HG03439 (cell line): ENCODE measurements around the gene CYP17A1.
"Not testable (repeated sequence)": the region's sequence is repeated elsewhere in the genome, so short reads cannot be mapped to it uniquely, and the experiment has no call there.

Experiments used
- ATAC-seq: cut with Tn5 transposase; IDR thresholded peaks from one replicate; pipeline ENCODE4 v1.9.1; 2021; ENCODE audit warnings: mild to moderate bottlenecking, moderate library complexity; ENCODE audit not compliant: unreplicated experiment

The CYP17A1 gene

GRCh38 chr10:102838276-102838927, 1.2 kb upstream of the CYP17A1 start:
- ATAC-seq: not testable (repeated sequence)

- no peak for ATAC-seq
These were observed 2.2 kb downstream of the CYP17A1 start for GRCh38 chr10:102835007-102835482.

DNA sequence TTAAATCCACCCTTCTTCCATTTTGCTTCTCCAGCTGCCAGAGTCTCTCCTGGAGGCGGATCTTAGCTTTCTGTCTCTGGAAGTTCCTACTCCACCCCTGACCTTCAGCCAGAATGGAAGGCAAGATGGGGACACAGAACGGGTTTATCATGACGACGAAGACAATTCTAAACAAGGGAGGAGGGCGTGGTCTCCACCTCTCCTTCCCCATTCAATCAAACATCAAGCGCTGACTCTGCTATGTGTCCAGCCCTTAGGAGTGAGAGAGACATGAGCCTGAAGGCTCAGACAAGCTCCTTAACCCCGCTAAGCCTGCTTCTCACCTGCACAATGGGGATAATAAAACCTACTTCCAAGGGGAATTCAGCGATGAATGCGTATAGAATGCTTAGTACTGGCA, 3.1 kb downstream of the CYP17A1 start:
- ATAC-seq: no peak

DNA sequence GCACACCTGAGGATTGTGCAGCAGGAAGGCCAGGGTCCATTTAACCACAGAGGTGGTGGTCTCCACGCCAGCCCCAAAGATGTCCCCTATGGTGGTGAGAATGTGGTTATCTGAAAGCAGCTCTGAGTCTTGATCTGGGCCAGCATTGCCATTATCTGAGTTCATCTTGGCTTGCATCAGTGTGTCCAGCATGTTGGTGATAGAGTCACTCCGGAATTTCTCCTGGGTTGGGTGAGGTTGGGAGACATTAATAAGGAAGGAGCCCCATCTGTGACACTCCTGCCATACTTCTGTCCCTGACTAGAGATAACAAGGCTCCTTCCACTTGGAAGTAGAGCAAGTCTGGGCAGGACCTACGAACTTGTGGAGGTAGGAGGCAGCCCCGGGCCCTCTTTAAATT, 4.2 kb downstream of the CYP17A1 start:
- no peak for ATAC-seq

GRCh38 chr10:102832248-102832647, 5.0 kb downstream of the CYP17A1 start:
- ATAC-seq: no peak

DNA sequence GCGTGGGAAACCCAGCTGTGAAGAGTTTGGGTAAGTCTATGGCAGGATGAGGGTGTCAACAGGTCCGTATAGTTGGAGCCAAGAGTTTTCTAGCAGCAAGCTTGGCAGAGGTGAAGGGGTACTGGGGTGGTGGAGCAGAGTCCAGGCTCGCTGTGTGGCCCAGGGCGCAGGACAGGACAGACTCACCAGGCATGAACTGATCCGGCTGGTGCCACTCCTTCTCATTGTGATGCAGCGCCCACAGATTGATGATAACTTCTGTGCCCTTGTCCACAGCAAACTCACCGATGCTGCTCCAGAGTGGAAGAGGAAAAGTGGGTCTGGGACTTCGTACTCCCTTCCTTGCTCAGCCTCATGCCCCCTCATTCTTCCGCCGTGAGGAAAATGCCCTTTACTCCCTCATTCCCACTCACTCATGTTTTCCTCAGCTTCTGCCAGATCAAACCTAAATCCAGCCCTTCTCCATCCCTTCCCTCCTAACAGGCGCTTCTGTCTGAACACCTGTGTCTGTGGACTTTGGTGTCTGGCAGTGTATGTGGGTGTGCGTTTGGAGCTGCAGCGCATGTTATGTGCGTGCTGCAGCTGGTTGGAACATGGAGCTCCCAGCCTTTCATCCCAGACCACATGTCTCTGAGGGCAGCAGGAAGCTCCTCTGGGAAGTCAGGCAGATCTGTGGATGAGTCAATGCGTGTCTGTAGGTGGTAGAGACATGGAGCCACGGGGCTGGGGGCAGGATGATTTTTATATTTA, 5.7 kb downstream of the CYP17A1 start:
- ATAC-seq: no peak

GRCh38 chr10:102827597-102827975, 9.6 kb downstream of the CYP17A1 start:
- no peak for ATAC-seq

DNA sequence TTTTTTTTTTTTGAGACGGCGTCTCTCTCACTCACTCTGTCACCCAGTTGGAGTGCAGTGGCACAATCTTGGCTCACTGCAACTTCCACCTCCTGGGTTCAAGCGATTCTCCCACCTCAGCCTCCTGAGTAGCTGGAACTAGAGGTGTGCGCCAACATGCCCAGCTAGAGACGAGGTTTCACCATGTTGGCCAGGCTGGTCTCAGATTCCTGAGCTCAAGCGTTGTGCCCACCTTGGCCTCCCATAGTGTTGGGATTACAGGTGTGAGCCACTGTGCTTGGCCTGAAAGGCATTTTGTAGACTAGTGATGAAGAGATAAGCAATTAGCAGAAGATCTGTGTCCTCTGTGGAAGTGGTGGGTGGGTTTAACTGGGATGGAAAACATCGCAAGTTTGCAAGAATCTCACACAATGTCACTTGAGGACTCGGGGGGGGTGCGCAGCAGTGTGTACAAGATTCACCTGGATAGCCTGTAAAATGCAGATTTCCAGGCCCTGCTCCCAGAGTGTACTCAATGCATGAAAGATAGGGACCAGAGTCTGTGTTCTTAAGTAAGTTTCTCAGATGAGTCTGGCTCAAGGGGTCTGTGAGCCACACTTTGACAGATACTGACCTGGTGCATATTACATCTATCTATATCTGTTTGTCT, 10.9 kb downstream of the CYP17A1 start:
- ATAC-seq: no peak

DNA sequence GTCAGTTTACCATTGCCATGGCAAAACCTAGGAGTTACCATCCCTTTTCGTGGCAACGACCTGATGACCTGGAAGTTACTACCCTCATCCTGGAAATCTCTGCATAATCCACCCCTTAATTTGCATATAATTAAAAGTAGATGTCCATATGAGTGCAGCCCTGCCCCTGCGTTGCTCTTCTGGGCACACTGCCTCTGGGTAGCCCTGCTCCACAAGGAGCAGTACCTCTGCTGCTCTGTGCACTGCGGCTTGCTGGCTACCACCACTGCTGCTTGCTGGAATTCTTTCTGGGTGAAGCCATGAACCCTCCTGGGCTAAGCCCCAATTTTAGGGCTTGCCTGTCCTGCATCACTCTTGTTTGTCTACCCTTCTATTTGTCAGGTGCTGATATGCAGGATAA, 12.5 kb downstream of the CYP17A1 start:
- no peak for ATAC-seq

DNA sequence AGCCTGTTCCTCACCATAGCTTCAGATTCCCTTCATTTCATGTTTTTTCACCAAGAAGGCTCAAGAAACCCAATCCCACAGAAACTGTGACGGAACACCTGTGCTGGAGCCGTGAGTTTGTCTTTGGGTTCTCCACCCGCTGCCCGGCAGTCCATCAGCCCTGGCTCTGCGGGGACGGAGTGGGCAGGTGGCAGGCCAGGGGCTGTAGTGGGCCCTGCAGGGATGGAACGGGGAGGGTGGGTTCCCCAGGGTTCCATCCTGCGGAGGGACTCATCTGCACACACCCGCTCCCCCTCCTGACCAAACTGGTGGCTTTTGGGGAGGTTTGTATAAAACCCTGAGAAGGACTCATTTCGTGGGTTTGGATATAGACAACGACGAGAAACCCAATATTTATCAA, 15.0 kb downstream of the CYP17A1 start:
- ATAC-seq: no peak

DNA sequence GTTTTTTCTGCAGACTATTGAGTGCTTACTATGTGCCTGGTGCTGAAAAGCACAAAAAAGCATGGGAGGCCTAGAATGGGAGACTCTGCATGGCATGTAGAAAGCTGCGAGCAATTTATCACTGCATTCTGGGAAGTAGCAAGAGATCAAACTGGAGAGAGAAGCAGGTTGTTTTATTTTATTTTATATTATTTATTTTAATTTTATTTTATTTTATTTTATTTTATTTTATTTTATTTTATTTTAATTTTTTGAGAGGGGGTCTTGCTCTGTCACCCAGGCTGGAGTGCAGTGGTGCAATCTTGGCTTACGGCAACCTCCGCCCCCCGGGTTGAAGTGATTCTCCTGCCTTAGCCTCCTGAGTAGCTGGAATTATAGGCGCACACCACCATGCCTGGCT, 17.2 kb downstream of the CYP17A1 start:
- ATAC-seq: not testable (repeated sequence)

DNA sequence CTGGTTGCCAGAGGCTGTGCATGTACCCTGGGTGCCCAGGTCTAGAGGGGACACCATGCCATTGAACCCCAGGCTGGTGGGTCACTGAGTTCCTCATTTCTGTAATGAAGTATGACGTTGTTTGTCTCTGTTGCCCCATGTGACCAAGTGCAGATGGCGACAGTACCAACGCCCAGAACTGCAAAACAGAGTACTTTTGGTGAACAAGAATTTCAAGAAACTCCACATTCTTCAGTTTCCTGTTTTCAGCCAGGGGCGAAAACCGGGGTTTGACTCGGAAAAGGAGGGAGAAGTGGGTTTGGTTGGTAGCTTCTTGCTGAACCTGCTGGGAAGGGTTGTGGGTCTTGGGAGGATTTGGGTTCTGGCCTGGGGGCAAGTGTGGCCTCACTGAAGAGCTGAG, 18.2 kb downstream of the CYP17A1 start:
- no peak for ATAC-seq

DNA sequence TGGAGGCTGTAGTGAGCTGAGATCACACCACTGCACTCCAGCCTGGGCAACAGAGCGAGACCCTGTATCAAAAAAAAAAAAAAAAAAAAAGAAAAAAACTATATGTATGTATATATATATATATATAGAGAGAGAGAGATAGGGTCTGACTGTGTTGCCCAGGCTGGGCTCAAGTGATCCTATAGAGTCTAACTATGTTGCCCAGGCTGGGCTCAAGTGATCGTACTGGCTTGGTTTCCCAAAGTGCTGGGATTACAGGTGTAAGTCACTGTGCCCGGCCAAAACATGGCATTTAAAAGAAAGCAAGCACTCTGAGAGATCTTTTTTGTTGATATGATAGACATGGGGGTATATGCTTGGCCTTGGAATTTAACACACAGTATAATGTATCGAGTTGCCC, 20.0 kb downstream of the CYP17A1 start:
- no peak for ATAC-seq

DNA sequence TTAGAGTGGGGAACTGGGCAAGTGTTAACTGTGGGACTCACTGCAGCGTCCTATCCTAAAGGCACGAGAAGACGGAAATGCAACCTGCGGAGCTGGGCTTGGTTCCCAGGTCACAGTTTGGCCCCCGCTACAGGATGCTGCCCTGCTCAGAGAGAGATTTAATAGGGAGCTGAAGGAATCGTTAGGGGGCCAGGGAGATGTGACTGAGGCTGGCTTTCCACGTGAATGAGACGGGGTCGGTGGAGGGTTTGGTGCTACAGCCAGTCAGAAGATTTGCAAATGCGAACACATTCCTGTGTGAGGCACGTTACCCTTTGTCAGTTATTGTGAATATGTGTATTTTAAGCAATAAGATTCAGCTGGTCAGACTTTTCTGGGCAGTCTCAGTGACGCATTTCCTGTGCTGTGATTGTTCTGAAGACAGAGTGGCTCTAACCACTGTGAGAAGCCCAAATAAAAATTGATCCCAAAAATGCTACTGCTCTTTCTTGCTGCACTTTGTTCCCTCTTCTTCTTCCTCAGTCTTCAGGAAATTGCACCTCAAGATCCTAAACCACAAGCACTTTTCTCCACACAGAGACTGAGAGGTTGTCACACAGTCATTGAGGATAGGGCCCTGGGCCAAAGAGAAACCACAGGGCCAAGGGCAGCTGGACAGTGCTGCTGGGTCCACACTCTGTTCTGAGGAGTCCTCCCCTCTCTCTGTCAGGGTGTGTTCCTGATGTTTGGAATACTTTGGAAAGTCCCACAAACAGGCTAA, 21.2 kb downstream of the CYP17A1 start:
- no peak for ATAC-seq

DNA sequence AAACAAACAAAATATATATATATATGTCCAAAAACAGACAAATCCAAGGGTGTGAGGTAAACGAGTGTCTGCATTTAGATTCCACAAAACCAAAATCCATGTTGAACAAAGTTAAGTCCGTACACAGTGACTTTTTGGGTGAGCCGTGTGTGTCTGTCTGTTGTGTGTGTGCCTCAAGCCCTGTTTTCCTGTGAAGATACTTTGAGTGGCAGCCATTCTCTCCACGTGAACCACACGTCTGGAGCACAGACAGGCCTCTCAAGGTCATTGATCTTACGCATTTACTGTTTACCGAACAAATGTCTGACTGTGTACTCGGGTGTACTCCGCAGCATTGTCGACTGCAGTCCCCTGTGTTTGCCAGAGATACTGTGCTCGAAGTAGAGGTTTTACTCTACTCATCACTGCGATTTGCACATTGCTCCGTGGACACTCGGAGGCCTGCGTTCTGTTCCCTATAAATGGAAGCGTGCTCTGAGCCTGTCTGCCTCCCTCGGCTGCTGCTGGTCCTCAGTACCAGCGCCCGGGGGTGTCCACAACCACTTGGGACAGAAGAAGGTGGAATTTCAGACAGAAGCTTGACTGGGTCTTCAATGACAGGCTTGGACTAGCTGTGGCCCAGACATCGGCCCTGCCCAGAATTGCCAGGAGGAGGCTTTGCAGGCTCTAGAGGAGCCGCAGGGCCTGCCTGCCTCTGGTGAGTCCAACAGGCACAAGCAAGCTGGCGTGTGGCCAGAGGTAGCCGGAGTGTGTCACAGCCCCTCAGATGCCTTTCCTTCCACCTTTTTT, 22.1 kb downstream of the CYP17A1 start:
- ATAC-seq: no peak

DNA sequence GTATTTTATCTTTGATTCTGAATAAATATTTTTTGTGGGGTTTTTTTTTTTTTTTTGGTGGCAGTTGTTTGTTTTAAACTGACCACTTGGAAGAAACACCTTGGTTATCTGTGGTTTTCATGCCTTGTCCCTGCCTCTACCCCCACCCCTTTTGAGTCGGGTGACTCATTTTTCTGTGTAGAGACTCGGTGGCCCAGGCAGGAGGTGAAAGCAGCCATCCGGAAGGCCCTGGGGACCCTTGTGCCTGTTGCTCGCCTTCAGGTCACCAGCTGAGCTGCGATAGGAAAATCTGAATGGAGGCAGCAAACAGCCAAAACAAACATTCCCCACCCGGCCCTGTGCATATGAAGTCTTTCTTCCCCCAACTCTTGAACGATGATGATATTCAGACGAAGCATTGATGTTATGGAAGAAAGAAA, 22.8 kb downstream of the CYP17A1 start:
- ATAC-seq: no peak

DNA sequence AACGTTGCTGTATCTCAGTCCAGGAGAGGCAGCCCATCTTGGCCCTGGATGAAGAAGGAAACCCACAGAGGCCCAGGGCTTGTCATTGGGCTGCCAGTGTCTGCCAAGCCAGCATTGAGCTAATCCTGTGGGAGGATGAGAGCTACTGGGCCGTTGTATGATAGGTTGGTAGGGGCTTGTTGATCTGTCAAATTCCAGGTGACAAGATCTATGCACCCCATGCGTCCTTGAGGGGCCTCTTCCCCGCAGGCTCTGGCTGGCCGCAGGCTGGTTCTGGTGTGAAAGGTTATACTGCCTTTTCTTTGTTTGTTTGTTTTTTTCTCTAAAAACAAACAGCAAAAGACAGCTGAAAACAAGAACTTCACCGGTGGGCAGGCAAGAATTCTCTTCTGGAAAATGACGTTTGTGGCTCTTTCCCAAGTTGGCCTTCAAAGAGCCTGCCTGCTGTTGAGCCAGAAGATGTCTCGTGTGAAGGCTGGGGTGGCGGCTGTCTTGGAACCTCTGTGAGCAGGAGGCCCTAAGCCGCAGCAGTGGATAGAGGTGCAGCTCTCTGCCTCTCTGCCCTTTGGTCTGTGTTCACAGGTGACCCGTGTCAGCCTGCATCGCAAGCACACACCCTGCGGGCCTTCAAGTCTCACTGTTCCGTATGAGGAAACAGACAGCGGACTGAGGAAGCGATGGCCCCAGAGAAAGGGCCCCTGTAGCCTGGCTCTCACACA, 23.3 kb downstream of the CYP17A1 start:
- ATAC-seq: no peak

DNA sequence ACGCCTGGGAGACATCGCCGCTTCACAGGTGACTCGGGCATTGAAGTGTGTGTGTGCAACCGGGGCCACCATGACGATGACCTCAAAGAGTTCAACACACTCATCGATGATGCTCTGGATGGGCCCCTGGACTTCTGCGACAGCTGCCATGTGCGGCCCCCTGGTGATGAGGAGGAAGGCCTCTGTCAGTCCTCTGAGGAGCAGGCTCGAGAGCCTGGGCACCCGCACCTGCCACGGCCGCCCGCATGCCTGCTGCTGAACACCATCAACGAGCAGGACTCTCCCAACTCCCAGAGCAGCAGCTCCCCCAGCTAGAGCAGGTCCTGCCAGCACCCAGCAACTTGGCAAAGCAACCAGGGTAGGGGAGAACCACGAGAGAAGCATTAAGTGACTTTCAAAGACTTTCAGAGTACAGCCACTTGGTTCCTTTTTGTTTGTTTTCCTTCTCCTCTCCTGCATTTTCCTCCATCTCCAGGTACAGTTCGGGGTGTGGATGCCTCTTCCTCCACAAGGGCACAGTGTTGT, 24.1 kb downstream of the CYP17A1 start:
- no peak for ATAC-seq

GRCh38 chr10:102812231-102812876, 24.9 kb downstream of the CYP17A1 start:
- no peak for ATAC-seq
